ENCODE data around the gene LRP5. TPM values are rescaled to one million over a fixed set of nuclear protein-coding genes. Genes with fewer than 3 reads are reported as not detected.
"Not testable (repeated sequence)": the region's sequence is repeated elsewhere in the genome, so short reads cannot be mapped to it uniquely, and the experiment has no call there.

LRP5 gene
- total RNA-seq, 1 donor from 2014 or later: 36.7 TPM

DNA sequence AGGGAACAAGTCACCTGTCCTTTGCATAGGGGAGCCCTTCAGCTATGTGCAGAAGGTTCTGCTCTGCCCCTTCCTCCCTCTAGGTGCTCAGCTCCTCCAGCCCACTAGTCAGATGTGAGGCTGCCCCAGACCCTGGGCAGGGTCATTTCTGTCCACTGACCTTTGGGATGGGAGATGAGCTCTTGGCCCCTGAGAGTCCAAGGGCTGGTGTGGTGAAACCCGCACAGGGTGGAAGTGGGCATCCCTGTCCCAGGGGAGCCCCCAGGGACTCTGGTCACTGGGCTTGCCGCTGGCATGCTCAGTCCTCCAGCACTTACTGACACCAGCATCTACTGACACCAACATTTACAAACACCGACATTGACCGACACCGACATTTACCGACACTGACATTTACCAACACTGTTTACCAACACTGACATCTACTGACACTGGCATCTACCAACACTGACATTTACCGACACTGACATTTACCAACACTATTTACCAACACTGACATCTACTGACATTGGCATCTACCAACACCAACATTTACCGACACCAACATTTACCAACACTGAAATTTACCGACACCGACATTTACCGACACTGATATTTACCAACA is 76.3 kb downstream of the LRP5 start:
- DNase-seq (ENCODE audit: low read depth, low spot score): no peak

GRCh38 chr11:68390315-68390714 is 77.9 kb downstream of the LRP5 start:
- no peak for DNase-seq (ENCODE audit: low read depth, low spot score)

- DNase-seq (ENCODE audit: low read depth, low spot score): no peak
Observed at GRCh38 chr11:68392822-68393221, 80.4 kb downstream of the LRP5 start.

- no peak for DNase-seq (ENCODE audit: low read depth, low spot score)
Observed at GRCh38 chr11:68396516-68396915, 84.1 kb downstream of the LRP5 start.

GRCh38 chr11:68397256-68397655 is 84.9 kb downstream of the LRP5 start:
- no peak for DNase-seq (ENCODE audit: low read depth, low spot score)

DNA sequence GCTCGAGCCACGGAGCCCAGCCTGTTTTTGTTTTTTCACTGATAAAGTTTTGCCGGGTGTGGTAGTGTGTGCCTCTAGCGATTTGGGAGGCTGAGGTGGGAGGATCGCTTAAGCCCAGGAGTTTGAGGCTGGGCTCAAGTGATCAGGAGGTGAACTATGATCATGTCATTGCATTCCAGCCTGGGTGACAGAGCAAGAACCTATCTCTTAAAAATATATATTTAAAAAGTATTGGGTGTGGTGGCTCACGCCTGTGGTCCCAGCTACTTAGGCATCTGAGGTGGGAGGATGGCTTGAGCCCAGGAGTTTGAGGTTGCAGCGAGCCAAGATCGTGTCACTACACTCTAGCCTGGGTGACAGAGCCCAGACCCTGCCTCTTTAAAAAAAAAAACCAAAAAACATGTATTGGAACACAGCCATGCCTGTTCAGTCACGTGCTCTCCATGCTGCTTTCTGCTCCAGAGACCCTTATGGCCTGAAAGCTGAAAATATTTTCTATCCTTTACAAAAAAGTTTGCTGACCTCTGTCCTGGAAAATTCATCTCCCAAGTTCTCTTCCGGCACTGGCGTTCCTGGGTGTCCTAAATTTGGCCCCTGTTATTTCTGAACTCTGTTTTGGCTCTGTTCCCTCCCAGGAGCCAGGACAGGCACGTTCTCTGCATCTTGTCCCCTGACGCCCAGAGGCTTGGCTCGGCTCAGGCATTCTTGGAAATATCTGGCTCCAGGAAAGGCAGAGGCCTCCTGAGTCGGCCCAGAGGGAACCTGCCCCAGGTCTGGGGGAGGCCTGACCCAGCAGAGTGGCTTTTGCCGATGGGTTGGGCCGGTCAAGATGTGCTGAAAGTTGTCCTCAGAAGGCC is 86.8 kb downstream of the LRP5 start:
- no peak for DNase-seq (ENCODE audit: low read depth, low spot score)

- DNase-seq (ENCODE audit: low read depth, low spot score): no peak
Observed at GRCh38 chr11:68399916-68400315, 87.5 kb downstream of the LRP5 start.

GRCh38 chr11:68400584-68400983 is 88.2 kb downstream of the LRP5 start:
- DNase-seq (ENCODE audit: low read depth, low spot score): not testable (repeated sequence)

- no peak for DNase-seq (ENCODE audit: low read depth, low spot score)
Observed at GRCh38 chr11:68401856-68402255, 89.5 kb downstream of the LRP5 start.

- DNase-seq (ENCODE audit: low read depth, low spot score): no peak
Observed at GRCh38 chr11:68402355-68403031, 90.1 kb downstream of the LRP5 start.

GRCh38 chr11:68403424-68403823 is 91.0 kb downstream of the LRP5 start:
- DNase-seq (ENCODE audit: low read depth, low spot score): no peak

GRCh38 chr11:68403831-68404230 is 91.4 kb downstream of the LRP5 start:
- no peak for DNase-seq (ENCODE audit: low read depth, low spot score)

DNA sequence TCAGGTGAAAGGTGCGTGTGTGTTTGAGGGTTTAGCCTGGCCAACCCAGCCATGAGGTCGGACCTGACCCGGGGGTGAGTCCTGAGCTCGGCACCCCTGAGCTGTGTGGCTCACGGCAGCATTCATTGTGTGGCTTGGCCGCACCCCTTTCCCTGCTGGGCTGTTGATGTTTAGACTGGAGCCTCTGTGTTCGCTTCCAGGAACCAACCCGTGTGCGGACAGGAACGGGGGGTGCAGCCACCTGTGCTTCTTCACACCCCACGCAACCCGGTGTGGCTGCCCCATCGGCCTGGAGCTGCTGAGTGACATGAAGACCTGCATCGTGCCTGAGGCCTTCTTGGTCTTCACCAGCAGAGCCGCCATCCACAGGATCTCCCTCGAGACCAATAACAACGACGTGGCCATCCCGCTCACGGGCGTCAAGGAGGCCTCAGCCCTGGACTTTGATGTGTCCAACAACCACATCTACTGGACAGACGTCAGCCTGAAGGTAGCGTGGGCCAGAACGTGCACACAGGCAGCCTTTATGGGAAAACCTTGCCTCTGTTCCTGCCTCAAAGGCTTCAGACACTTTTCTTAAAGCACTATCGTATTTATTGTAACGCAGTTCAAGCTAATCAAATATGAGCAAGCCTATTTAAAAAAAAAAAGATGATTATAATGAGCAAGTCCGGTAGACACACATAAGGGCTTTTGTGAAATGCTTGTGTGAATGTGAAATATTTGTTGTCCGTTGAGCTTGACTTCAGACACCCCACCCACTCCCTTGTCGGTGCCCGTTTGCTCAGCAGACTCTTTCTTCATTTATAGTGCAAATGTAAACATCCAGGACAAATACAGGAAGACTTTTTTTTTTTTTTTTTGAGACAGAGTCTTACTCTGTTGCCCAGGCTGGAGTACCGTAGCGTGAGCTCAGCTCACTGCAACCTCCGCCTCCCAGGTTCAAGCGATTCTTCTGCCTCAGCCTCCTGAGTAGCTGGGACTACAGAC is 94.2 kb downstream of the LRP5 start:
- no peak for DNase-seq (ENCODE audit: low read depth, low spot score)

- DNase-seq (ENCODE audit: low read depth, low spot score): no peak
Observed at GRCh38 chr11:68408512-68408911, 96.1 kb downstream of the LRP5 start.

DNA sequence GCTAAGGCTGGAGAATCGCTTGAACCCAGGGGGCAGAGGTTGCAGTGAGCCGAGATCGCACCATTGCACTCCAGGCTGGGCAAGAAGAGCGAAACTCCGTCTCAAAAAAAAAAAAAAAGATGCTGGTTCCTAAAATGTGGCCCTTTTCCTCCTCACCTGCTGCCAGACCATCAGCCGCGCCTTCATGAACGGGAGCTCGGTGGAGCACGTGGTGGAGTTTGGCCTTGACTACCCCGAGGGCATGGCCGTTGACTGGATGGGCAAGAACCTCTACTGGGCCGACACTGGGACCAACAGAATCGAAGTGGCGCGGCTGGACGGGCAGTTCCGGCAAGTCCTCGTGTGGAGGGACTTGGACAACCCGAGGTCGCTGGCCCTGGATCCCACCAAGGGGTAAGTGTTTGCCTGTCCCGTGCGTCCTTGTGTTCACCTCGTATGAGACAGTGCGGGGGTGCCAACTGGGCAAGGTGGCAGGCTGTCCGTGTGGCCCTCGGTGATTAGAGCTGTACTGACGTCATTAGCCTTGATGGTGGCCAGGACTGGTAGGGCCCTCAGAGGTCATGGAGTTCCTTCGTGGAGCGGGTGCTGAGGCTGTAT is 97.5 kb downstream of the LRP5 start:
- no peak for DNase-seq (ENCODE audit: low read depth, low spot score)

DNA sequence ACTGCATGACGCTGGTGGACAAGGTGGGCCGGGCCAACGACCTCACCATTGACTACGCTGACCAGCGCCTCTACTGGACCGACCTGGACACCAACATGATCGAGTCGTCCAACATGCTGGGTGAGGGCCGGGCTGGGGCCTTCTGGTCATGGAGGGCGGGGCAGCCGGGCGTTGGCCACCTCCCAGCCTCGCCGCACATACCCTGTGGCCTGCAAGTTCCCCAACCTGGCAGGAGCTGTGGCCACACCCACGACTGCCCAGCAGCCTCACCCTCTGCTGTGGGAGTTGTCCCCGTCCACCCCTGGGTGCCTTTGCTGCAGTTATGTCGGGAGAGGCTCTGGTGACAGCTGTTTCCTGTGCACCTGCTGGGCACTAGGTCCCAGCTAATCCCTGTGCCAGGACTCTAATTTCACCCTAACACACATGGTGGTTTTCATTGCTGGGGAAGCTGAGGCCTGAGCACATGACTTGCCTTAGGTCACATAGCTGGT is 99.2 kb downstream of the LRP5 start:
- DNase-seq (ENCODE audit: low read depth, low spot score): no peak

GRCh38 chr11:68412593-68413475 is 100.4 kb downstream of the LRP5 start:
- DNase-seq (ENCODE audit: low read depth, low spot score): no peak

- no peak for DNase-seq (ENCODE audit: low read depth, low spot score)
Observed at GRCh38 chr11:68413591-68413999, 101.2 kb downstream of the LRP5 start.

DNA sequence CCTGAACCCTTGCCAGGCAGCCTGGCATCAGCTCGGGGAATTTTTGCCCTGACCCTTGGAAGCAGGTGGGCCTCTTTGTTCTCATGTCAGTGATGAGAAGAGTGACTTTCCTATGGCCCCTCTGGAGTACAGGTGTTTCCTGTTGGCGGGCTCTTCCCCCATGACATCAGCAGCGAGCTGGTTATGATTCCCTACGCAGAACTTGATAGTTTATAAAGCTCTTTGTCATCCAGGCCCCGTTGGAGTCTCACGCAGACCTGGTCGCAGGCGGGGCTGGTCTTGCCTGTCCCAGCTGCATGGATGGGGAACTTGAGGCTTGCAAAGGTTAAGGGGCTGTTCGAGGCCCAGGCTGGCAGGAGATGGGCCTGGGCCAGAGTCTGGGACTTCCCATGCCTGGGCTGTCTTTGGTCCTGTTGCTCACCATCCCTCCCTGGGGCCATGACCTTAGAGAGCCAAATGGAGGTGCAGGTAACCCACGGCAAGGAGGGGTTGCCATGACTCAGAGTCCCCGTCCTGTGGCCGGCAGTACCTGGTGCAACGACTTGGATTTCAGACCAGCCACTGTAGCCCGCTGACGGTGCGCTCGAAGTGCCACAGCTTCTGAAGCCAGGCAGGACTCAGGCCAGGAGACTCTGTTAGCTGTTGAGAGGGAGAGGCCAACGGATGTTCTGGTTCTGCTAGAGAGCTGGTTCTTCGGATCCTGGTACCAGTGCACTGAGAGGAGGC is 102.3 kb downstream of the LRP5 start:
- no peak for DNase-seq (ENCODE audit: low read depth, low spot score)

Measured in pulmonary artery endothelial cell (primary cell).